Peyer's patch (tissue), 4 donors: ENCODE data around the gene ACTBL2.

Experiments
- POLR2A ChIP-seq, 2 donors: fragments of 450-650 bp; IDR thresholded peaks; one replicate each; pipeline ENCODE4 v1.5.1; 2017; ENCODE audit warnings: antibody characterized with exemption in 2 of 2, mild to moderate bottlenecking in 2 of 2, moderate library complexity in 2 of 2
- TF ChIP-seq, protein P1 (sequence below), 6 experiments: fragments of 450-650 bp in 4 of 6; fragments of 200-600 bp in 2 of 6; sonication (generic) in 1 of 6; IDR thresholded peaks; one replicate each; pipeline ENCODE4 v1.5.1; 2017 to 2019; ENCODE audit warnings: antibody characterized with exemption in 6 of 6, mild to moderate bottlenecking in 3 of 6, moderate library complexity in 1 of 6

DNA sequence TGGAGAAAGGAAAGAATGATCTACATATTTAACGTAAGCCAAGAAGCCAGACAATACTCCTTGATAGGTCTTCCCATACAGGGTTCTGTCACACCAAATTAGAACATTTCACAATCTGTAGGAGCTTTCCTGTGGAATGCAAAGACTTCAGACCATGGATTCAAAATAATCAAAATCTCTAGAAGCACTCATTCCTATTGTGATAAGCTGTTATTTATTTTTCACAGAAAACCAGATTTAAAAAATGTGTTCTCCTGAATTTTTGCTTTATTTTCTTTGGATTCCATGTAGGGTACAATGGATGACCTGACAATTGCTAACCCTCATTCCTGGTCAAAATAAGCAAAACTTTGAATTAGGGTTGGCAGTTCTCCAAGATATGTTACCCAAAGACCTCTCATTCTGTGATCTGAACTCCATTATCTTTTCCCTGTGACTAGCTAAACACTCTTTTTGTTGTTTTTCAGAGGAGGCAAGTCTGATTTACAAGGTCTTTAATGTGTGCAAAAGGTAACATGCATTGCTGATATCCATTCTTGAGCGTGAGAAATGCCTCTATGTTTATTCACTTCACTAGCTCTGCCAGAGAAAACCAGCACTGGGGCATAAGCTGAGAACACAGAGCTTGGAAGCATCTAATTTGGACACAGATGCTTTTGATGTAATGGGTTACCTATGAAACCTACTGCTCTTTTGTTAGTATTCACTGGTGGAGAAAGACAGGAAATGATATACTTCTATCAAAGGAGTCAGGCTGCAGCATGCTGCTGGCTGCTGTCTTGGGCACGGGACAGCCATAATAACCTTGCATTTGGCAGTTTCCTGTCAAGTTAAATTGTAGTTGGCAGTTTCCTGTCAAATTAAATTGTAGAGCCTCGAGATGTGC lies 31.4 kb downstream of the ACTBL2 start:
- TF ChIP-seq, protein P1, sequence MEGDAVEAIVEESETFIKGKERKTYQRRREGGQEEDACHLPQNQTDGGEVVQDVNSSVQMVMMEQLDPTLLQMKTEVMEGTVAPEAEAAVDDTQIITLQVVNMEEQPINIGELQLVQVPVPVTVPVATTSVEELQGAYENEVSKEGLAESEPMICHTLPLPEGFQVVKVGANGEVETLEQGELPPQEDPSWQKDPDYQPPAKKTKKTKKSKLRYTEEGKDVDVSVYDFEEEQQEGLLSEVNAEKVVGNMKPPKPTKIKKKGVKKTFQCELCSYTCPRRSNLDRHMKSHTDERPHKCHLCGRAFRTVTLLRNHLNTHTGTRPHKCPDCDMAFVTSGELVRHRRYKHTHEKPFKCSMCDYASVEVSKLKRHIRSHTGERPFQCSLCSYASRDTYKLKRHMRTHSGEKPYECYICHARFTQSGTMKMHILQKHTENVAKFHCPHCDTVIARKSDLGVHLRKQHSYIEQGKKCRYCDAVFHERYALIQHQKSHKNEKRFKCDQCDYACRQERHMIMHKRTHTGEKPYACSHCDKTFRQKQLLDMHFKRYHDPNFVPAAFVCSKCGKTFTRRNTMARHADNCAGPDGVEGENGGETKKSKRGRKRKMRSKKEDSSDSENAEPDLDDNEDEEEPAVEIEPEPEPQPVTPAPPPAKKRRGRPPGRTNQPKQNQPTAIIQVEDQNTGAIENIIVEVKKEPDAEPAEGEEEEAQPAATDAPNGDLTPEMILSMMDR (IDR thresholded peaks at IDR 0.05), result no peak
- TF ChIP-seq POLR2A (IDR thresholded peaks at IDR 0.05), result no peak
